Spinal cord (tissue), 10 donors: ENCODE results near the gene ITPKA. TPM values are rescaled to one million over a fixed set of nuclear protein-coding genes. Genes with fewer than 3 reads are reported as not detected.

Experiments
- DNase-seq, 6 donors: peaks; one replicate each; pipeline versions ENCODE4 v3.0.0 to v3.0.0-alpha.2; 2013 to 2015; ENCODE audit warnings: low spot score in 6 of 6, low read depth in 4 of 6
- H3K27ac ChIP-seq: one replicate; pipeline ENCODE4 v1.5.1; 2013; ENCODE audit warnings: low read depth, low read length, control low read depth
- H3K27me3 ChIP-seq: one replicate; pipeline ENCODE4 v1.6.1; 2013; ENCODE audit warnings: low read length; ENCODE audit not compliant: control insufficient read depth, insufficient read depth
- H3K36me3 ChIP-seq: one replicate; pipeline ENCODE4 v1.6.1; 2013; ENCODE audit warnings: low read length; ENCODE audit not compliant: control insufficient read depth, insufficient read depth
- H3K4me1 ChIP-seq: one replicate; pipeline ENCODE4 v1.6.1; 2013; ENCODE audit warnings: low read length; ENCODE audit not compliant: control insufficient read depth, insufficient read depth
- H3K4me3 ChIP-seq: one replicate; pipeline ENCODE4 v1.5.1; 2013; ENCODE audit warnings: low read depth, low read length, control low read depth
- H3K9me3 ChIP-seq: one replicate; pipeline ENCODE4 v1.6.1; 2013; ENCODE audit warnings: low read length; ENCODE audit not compliant: control insufficient read depth, insufficient read depth
- WGBS: methylation state at CpG from one replicate; pipeline ENCODE4 v1.1.5; 2013; ENCODE audit warnings: missing lambda C conversion rate; ENCODE audit not compliant: insufficient coverage; 5-methylcytosine and 5-hydroxymethylcytosine counted together
- polyA plus RNA-seq, 2 donors: library from polyadenylated mRNA; unstranded; fragments of 120-200 nt; gene quantifications; one replicate each; pipeline ENCODE4 v1.2.1, GENCODE V29; 2013; ENCODE audit not compliant: insufficient read length in 2 of 2
- total RNA-seq, 2 donors: library from RNA; depleted of rRNA in 1 of 2; stranded (reverse); fragments of 120-200 nt in 1 of 2; fragments of >200 nt in 1 of 2; gene quantifications; one replicate each; pipeline versions ENCODE4 v1.2.3 to v1.2.4, GENCODE V29; 2013 to 2014
- donor health status: healthy.

ITPKA gene
- total and polyA plus RNA-seq, 4 donors, result 0.89 to 2.0 (median 1.5) TPM

GRCh38 chr15:41474941-41475340, 18.7 kb upstream of the ITPKA start:
- WGBS, result 100% methylated on average over 2 of the region's 2 CpGs
- no peaks in the 10 kb centered on the region for H3K9me3 ChIP-seq
- no peak overlapping the region for H3K4me3 ChIP-seq
- H3K4me1 ChIP-seq, result no peaks in the 10 kb centered on the region
- H3K27ac ChIP-seq, result no peak overlapping the region
- DNase-seq, result no peak
- H3K36me3 ChIP-seq, result peaks cover 83% of the 10 kb centered on the region
- no peaks in the 10 kb centered on the region for H3K27me3 ChIP-seq

DNA sequence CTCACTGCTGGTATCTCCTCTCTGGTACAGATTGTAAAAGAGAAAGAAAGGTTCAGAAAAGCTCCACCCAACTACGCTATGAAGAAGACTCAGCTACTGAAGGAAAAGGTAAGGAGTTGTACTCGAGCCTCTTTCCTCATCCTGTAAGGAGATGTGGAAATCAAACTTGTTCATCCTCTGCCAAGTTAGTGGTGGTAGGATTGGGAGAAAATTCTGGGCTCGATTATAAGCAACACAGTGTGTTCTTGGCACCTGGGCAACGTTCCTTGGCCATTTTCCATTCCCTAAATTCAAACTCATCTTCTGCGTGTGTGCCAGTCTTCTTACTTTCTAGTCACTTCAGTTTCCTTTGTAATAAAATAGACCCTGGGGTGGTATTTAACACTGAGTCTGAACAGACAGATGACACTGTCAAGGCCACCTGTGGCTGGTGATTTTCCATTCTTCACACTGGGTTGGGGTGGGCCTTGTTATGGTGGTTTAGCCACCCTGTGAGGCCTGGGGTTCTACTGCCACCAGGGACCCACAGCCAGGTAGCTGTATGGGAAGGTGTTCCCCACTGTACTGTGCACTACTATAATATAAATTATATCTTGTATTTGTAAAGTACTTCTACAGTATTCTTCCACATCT, 17.1 kb upstream of the ITPKA start:
- Histone ChIP-seq H3K4me3 (no peak overlapping the region), H3K27me3 (no peaks in the 10 kb centered on the region), H3K27ac (no peak overlapping the region), H3K9me3 (no peaks in the 10 kb centered on the region), H3K4me1 (no peaks in the 10 kb centered on the region), H3K36me3 (peaks cover 86% of the 10 kb centered on the region)
- no CpG with 5 or more reads among the region's 5 CpGs for WGBS
- no peak for DNase-seq

- peaks cover 70% of the 10 kb centered on the region for H3K36me3 ChIP-seq
Observed at GRCh38 chr15:41480396-41481140, 13.1 kb upstream of the ITPKA start.

GRCh38 chr15:41482110-41482877, 11.4 kb upstream of the ITPKA start:
- no peaks in the 10 kb centered on the region for H3K27me3 ChIP-seq
- no peak overlapping the region for H3K4me3 ChIP-seq
- WGBS, result 100% methylated on average over 1 of the region's 9 CpGs
- H3K4me1 ChIP-seq, result no peaks in the 10 kb centered on the region
- H3K27ac ChIP-seq, result no peak overlapping the region
- H3K36me3 ChIP-seq, result peaks cover 62% of the 10 kb centered on the region
- no peak for DNase-seq
- H3K9me3 ChIP-seq, result no peaks in the 10 kb centered on the region

More at GRCh38 chr15:41480396-41481140, 13.1 kb upstream of the ITPKA start:
- no peaks in the 10 kb centered on the region for H3K4me1 ChIP-seq
- 78% methylated on average over 9 of the region's 12 CpGs for WGBS
- H3K27me3 ChIP-seq, result no peaks in the 10 kb centered on the region
- no peak overlapping the region for H3K4me3 ChIP-seq
- DNase-seq, result no peak
- H3K9me3 ChIP-seq, result no peaks in the 10 kb centered on the region
- no peak overlapping the region for H3K27ac ChIP-seq

DNA sequence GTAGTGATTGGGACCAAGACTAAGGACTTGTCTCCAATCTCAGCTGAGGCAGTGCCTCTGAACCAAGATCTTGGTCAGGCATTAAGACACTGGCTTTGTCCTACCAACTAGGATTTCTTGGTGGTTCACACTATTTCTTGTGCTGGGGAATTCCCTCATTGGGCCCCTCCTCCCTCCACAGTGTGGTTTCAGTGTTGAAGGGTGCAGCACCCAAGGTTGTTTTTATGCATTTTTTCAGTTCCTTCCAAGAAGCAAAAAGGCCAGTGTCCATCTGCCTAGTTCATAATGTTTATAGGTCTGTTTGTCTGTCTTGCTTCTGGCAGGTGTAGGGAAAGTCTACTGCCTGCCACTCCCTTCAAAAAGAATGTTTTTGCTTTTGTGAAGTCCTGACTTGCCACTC, 10.6 kb upstream of the ITPKA start:
- Histone ChIP-seq H3K27me3 (no peaks in the 10 kb centered on the region), H3K4me1 (no peaks in the 10 kb centered on the region), H3K27ac (no peak overlapping the region), H3K9me3 (no peaks in the 10 kb centered on the region), H3K4me3 (no peak overlapping the region), H3K36me3 (peaks cover 54% of the 10 kb centered on the region)
- no peak for DNase-seq

- WGBS, result no CpG with 5 or more reads among the region's 2 CpGs
Observed at GRCh38 chr15:41483519-41483918, 10.2 kb upstream of the ITPKA start.

DNA sequence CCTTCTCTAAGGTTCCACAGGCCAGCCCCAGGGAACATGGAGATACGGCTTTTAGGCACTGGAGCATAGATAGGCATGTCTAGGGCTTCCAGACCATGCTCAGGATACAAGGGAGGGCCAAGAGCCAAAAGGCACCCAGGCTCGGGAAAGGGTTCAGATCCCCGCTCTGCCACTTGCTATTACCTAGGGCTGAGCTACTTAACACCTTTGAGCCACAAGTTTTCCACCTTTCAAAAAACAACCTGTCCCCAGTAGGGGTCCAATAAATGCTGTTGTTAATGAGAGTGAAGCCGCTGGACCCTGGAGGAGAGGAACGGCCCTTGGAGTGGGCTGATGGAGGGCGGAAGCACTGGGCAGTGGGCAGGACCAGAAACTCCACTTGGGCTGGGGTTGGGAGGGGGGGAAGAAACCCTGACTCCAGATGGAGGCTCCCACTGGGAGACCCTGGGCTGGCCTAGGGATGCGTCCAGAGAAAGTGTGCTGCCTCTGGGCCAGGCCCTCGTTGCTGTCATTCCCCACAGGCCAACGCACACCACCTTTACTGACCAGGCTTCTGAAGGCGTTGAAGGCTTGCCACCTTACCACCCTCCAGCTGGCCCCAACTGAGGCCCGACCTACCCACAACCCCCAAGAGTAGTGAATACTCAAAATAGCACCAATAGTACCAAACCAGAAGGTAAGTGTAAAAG, 8.6 kb upstream of the ITPKA start:
- no peaks in the 10 kb centered on the region for H3K4me1 ChIP-seq
- no peaks in the 10 kb centered on the region for H3K27me3 ChIP-seq
- H3K9me3 ChIP-seq, result no peaks in the 10 kb centered on the region
- H3K36me3 ChIP-seq, result peaks cover 36% of the 10 kb centered on the region
- 73% methylated on average over 8 of the region's 11 CpGs for WGBS
- no peak overlapping the region for H3K4me3 ChIP-seq
- no peak overlapping the region for H3K27ac ChIP-seq
- DNase-seq, result no peak

More at GRCh38 chr15:41483519-41483918, 10.2 kb upstream of the ITPKA start:
- no peak for DNase-seq
- H3K4me1 ChIP-seq, result no peaks in the 10 kb centered on the region
- peaks cover 51% of the 10 kb centered on the region for H3K36me3 ChIP-seq
- H3K27me3 ChIP-seq, result no peaks in the 10 kb centered on the region
- H3K9me3 ChIP-seq, result no peaks in the 10 kb centered on the region
- no peak overlapping the region for H3K4me3 ChIP-seq
- no peak overlapping the region for H3K27ac ChIP-seq

DNA sequence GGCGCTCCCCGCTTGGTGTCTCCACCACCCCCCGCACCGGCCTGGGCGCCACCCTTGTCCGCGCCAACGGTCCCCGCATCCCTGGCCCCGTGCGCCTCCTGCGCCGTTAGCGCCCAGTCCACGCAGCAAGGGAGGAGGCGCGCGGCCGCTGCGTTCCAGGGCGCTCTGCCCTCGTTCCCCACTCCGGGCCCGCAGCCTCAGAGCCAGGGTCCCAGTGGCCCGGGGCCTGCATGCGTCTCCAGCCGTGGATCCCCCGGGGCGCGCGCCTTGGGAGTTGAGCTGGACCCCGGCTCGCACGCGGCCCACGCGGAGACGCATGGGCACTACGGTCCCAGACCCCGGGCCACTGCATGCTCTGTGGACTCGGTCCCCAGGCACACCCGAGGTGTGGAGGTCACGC, 7.4 kb upstream of the ITPKA start:
- peaks cover 24% of the 10 kb centered on the region for H3K36me3 ChIP-seq
- peaks cover 9% of the 10 kb centered on the region for H3K27me3 ChIP-seq
- no peaks in the 10 kb centered on the region for H3K4me1 ChIP-seq
- H3K4me3 ChIP-seq, result no peak overlapping the region
- no peak for DNase-seq
- no peaks in the 10 kb centered on the region for H3K9me3 ChIP-seq
- H3K27ac ChIP-seq, result no peak overlapping the region
- 78% methylated on average over 43 of the region's 43 CpGs for WGBS

DNA sequence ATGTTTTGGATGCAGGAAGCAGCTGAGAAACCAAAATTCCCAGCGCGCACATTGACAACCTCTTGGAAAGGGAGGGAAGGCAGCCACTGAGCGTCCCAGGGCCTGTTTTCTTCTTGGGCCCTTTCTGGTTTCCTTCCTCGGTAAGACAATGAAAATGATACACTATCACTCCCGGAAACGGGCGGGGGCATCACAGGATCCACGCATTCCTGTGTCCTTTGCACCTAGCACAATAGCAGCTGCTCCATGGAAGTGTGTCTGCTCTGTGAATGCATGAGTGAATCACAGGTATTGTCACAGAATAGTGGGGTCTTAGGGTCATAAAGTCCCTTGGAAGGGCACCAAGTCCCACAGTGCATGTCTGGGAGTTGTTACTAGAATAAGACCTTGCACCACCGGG, 6.3 kb upstream of the ITPKA start:
- no peak for DNase-seq
- no peak overlapping the region for H3K4me3 ChIP-seq
- no peak overlapping the region for H3K27ac ChIP-seq
- H3K9me3 ChIP-seq, result no peaks in the 10 kb centered on the region
- H3K36me3 ChIP-seq, result peaks cover 17% of the 10 kb centered on the region
- peaks cover 3% of the 10 kb centered on the region for H3K4me1 ChIP-seq
- peaks cover 16% of the 10 kb centered on the region for H3K27me3 ChIP-seq
- WGBS, result 83% methylated on average over 6 of the region's 9 CpGs
